Thymus (tissue), 11 donors: ENCODE results near the gene TTC23. TPM values are rescaled to one million over a fixed set of nuclear protein-coding genes. Genes with fewer than 3 reads are reported as not detected.
"Not testable (repeated sequence)": the region's sequence is repeated elsewhere in the genome, so short reads cannot be mapped to it uniquely, and the experiment has no call there.

Experiments
- DNase-seq, 9 donors: peaks; one replicate each; pipeline ENCODE4 v3.0.0-alpha.2; 2013; ENCODE audit warnings: low spot score in 9 of 9, low read depth in 6 of 9, missing footprints in 1 of 9
- H3K27ac ChIP-seq, 2 donors: one replicate each; pipeline ENCODE4 v1.5.1; 2013; ENCODE audit warnings: control low read depth in 1 of 2, low read depth in 1 of 2, low read length in 1 of 2, mild to moderate bottlenecking in 1 of 2, moderate library complexity in 1 of 2
- H3K27me3 ChIP-seq, 2 donors: one replicate each; pipeline ENCODE4 v1.5.1; 2013; ENCODE audit warnings: low read length in 1 of 2; ENCODE audit not compliant: control insufficient read depth in 2 of 2, insufficient read depth in 1 of 2
- H3K36me3 ChIP-seq, 2 donors: one replicate each; pipeline ENCODE4 v1.5.1; 2013; ENCODE audit warnings: low read length in 1 of 2, mild to moderate bottlenecking in 1 of 2, moderate library complexity in 1 of 2; ENCODE audit not compliant: control insufficient read depth in 2 of 2, insufficient read depth in 2 of 2
- H3K4me1 ChIP-seq, 2 donors: one replicate each; pipeline ENCODE4 v1.5.1; 2013; ENCODE audit warnings: low read length in 2 of 2; ENCODE audit not compliant: control insufficient read depth in 2 of 2, insufficient read depth in 2 of 2
- H3K4me3 ChIP-seq, 2 donors: one replicate each; pipeline ENCODE4 v1.5.1; 2013; ENCODE audit warnings: low read length in 2 of 2, control low read depth in 1 of 2, mild to moderate bottlenecking in 1 of 2
- H3K9me3 ChIP-seq, 2 donors: one replicate each; pipeline ENCODE4 v1.5.1; 2013; ENCODE audit warnings: low read length in 1 of 2, mild to moderate bottlenecking in 1 of 2; ENCODE audit not compliant: control insufficient read depth in 2 of 2, insufficient read depth in 1 of 2
- WGBS: extraction: QIAGEN DNeasy Blood & Tissue Kit; methylation state at CpG from one replicate; pipeline ENCODE4 v1.1.7; 2013; 5-methylcytosine and 5-hydroxymethylcytosine counted together
- polyA plus RNA-seq: library from polyadenylated mRNA; stranded (reverse); fragments of 200-250 nt; gene quantifications from one replicate; pipeline ENCODE4 v1.2.3, GENCODE V29; 2013
- total RNA-seq: library from RNA; stranded (reverse); fragments of 120-200 nt; gene quantifications from one replicate; pipeline ENCODE4 v1.2.4, GENCODE V29; 2013
- donor health status: healthy.

TTC23 gene
- total and polyA plus RNA-seq, 2 donors: 5.7 to 7.7 TPM

GRCh38 chr15:99118801-99119546 is 130.4 kb downstream of the TTC23 start:
- WGBS: 98% methylated on average over 22 of the region's 22 CpGs
- peaks cover 0 to under 1% of the 10 kb centered on the region in 2 donors for H3K4me1 ChIP-seq
- no peaks in the 10 kb centered on the region for H3K36me3 ChIP-seq
- H3K4me3 ChIP-seq: no peak overlapping the region
- no peak for DNase-seq
- H3K9me3 ChIP-seq: no peaks in the 10 kb centered on the region
- peaks cover 0 to 2% of the 10 kb centered on the region in 2 donors for H3K27me3 ChIP-seq
- H3K27ac ChIP-seq: no peak overlapping the region

- Histone ChIP-seq H3K4me3 (no peak overlapping the region), H3K4me1 (no peaks in the 10 kb centered on the region), H3K27me3 (no peaks in the 10 kb centered on the region), H3K36me3 (no peaks in the 10 kb centered on the region), H3K27ac (no peak overlapping the region), H3K9me3 (no peaks in the 10 kb centered on the region)
- 96% methylated on average over 7 of the region's 7 CpGs for WGBS
- DNase-seq: no peak
Measured at GRCh38 chr15:99118258-99118632, 131.1 kb downstream of the TTC23 start.

- no peak overlapping the region for H3K27ac ChIP-seq
- H3K9me3 ChIP-seq: no peaks in the 10 kb centered on the region
- no peaks in the 10 kb centered on the region for H3K4me1 ChIP-seq
- no peak for DNase-seq
- no peaks in the 10 kb centered on the region for H3K27me3 ChIP-seq
- H3K36me3 ChIP-seq: no peaks in the 10 kb centered on the region
- H3K4me3 ChIP-seq: no peak overlapping the region
- 97% methylated on average over 20 of the region's 20 CpGs for WGBS
Measured at GRCh38 chr15:99117563-99118257, 131.7 kb downstream of the TTC23 start.

- Histone ChIP-seq H3K27me3 (no peaks in the 10 kb centered on the region), H3K9me3 (no peaks in the 10 kb centered on the region), H3K4me3 (no peak overlapping the region), H3K36me3 (no peaks in the 10 kb centered on the region), H3K4me1 (no peaks in the 10 kb centered on the region), H3K27ac (no peak overlapping the region)
- WGBS: 97% methylated on average over 8 of the region's 8 CpGs
- DNase-seq: no peak
Measured at GRCh38 chr15:99117111-99117510, 132.3 kb downstream of the TTC23 start.

- Histone ChIP-seq H3K4me1 (peaks cover 3 to 5% of the 10 kb centered on the region in 2 donors), H3K36me3 (no peaks in the 10 kb centered on the region), H3K27me3 (no peaks in the 10 kb centered on the region), H3K4me3 (no peak overlapping the region), H3K9me3 (no peaks in the 10 kb centered on the region), H3K27ac (no peak overlapping the region)
- no peak for DNase-seq
- WGBS: 89% methylated on average over 11 of the region's 11 CpGs
Measured at GRCh38 chr15:99115300-99116215, 133.8 kb downstream of the TTC23 start.

- no peak overlapping the region for H3K27ac ChIP-seq
Measured at GRCh38 chr15:99114511-99115299, 134.7 kb downstream of the TTC23 start.

GRCh38 chr15:99113547-99114271 is 135.7 kb downstream of the TTC23 start:
- no peak for DNase-seq
- no peak overlapping the region for H3K4me3 ChIP-seq
- no peaks in the 10 kb centered on the region for H3K36me3 ChIP-seq
- no peaks in the 10 kb centered on the region for H3K27me3 ChIP-seq
- no peaks in the 10 kb centered on the region for H3K9me3 ChIP-seq
- peaks cover 3 to 6% of the 10 kb centered on the region in 2 donors for H3K4me1 ChIP-seq
- 96% methylated on average over 13 of the region's 13 CpGs for WGBS
- no peak overlapping the region for H3K27ac ChIP-seq

More at GRCh38 chr15:99114511-99115299, 134.7 kb downstream of the TTC23 start:
- peaks cover 3 to 6% of the 10 kb centered on the region in 2 donors for H3K4me1 ChIP-seq
- no peaks in the 10 kb centered on the region for H3K9me3 ChIP-seq
- no peak overlapping the region for H3K4me3 ChIP-seq
- H3K36me3 ChIP-seq: no peaks in the 10 kb centered on the region
- DNase-seq: no peak
- no peaks in the 10 kb centered on the region for H3K27me3 ChIP-seq
- 89% methylated on average over 12 of the region's 12 CpGs for WGBS

GRCh38 chr15:99111641-99112040 is 137.7 kb downstream of the TTC23 start:
- WGBS: 98% methylated on average over 8 of the region's 8 CpGs
- H3K27ac ChIP-seq, H3K4me3 ChIP-seq, H3K4me1 ChIP-seq, DNase-seq, H3K36me3 ChIP-seq, H3K9me3 ChIP-seq: not testable (repeated sequence)
- peaks cover 0 to 10% of the 10 kb centered on the region in 2 donors for H3K27me3 ChIP-seq
